SK-N-SH treated with all-trans-retinoic acid at 6 μM for 48 hours (cell line): ENCODE results near the gene OR52E1.

ENCODE experiments used
- ATAC-seq: fragments of 200-7000 bp; cut with Tn5 transposase; 3 replicates; pipeline ENCODE4 v1.9.1; 2020; ENCODE audit warnings: mild to moderate bottlenecking, moderate library complexity
- ARNTL ChIP-seq: fragments of 450-650 bp; formaldehyde crosslinking; IDR thresholded peaks from 2 replicates; pipeline ENCODE4 v1.5.0; 2020; ENCODE audit warnings: low read depth, mild to moderate bottlenecking, moderate library complexity, borderline replicate concordance
- BACH2 ChIP-seq: fragments of 250-450 bp; sonication (Bioruptor Pico); IDR thresholded peaks from 2 replicates; pipeline ENCODE4 v1.9.0; 2021; ENCODE audit warnings: mild to moderate bottlenecking, borderline replicate concordance
- CSDC2 ChIP-seq: fragments of 250-450 bp; sonication (Bioruptor Pico); IDR thresholded peaks from 2 replicates; pipeline ENCODE4 v1.5.0; 2020; ENCODE audit warnings: mild to moderate bottlenecking, moderate library complexity
- ESRRG ChIP-seq: fragments of 250-450 bp; sonication (Bioruptor Pico); IDR thresholded peaks from 2 replicates; pipeline ENCODE4 v1.6.1; 2021; ENCODE audit warnings: mild to moderate bottlenecking
- GLIS3 ChIP-seq: fragments of 250-450 bp; sonication (Bioruptor Pico); IDR thresholded peaks from 2 replicates; pipeline ENCODE4 v1.5.0; 2020; ENCODE audit warnings: mild to moderate bottlenecking, moderate library complexity
- ISL1 ChIP-seq: fragments of 250-450 bp; sonication (Bioruptor Pico); IDR thresholded peaks from 2 replicates; pipeline ENCODE4 v2.1.2; 2022; ENCODE audit warnings: mild to moderate bottlenecking, moderate library complexity
- PPARA ChIP-seq: fragments of 250-450 bp; sonication (Bioruptor Pico); IDR thresholded peaks from 2 replicates; pipeline ENCODE4 v1.5.0; 2020; ENCODE audit warnings: mild to moderate bottlenecking, borderline replicate concordance
- SNAI2 ChIP-seq: fragments of 250-450 bp; sonication (Bioruptor Pico); IDR thresholded peaks from 2 replicates; pipeline ENCODE4 v1.5.0; 2020; ENCODE audit warnings: mild to moderate bottlenecking, moderate library complexity
- TCF4 ChIP-seq: fragments of 250-450 bp; sonication (Bioruptor Pico); IDR thresholded peaks from 2 replicates; pipeline ENCODE4 v1.8.0; 2021; ENCODE audit warnings: mild to moderate bottlenecking, moderate library complexity, borderline replicate concordance
- TOX ChIP-seq: fragments of 250-450 bp; sonication (Bioruptor Pico); IDR thresholded peaks from 2 replicates; pipeline ENCODE4 v1.8.0; 2021; ENCODE audit warnings: mild to moderate bottlenecking, moderate library complexity, borderline replicate concordance
- ZC3H10 ChIP-seq: fragments of 250-450 bp; sonication (Bioruptor Pico); IDR thresholded peaks from 2 replicates; pipeline ENCODE4 v1.5.1; 2021; ENCODE audit warnings: mild to moderate bottlenecking, moderate library complexity
- ZFP3 ChIP-seq: fragments of 250-450 bp; sonication (Bioruptor Pico); IDR thresholded peaks from 2 replicates; pipeline ENCODE4 v1.5.0; 2020; ENCODE audit warnings: mild to moderate bottlenecking, moderate library complexity
- ZFP30 ChIP-seq: fragments of 450-650 bp; formaldehyde crosslinking; IDR thresholded peaks from 2 replicates; pipeline ENCODE4 v1.5.0; 2022; ENCODE audit warnings: mild to moderate bottlenecking, moderate library complexity
- ZNF565 ChIP-seq: fragments of 450-650 bp; formaldehyde crosslinking; conservative IDR thresholded peaks from 2 replicates; pipeline ENCODE4 v1.5.0; 2020; ENCODE audit warnings: low read depth, mild to moderate bottlenecking, moderate library complexity
- ZNF70 ChIP-seq: fragments of 450-650 bp; formaldehyde crosslinking; IDR thresholded peaks from 2 replicates; pipeline ENCODE4 v1.5.0; 2020; ENCODE audit warnings: mild to moderate bottlenecking, moderate library complexity
- ZNF8 ChIP-seq: fragments of 450-650 bp; formaldehyde crosslinking; IDR thresholded peaks from 2 replicates; pipeline ENCODE4 v1.5.0; 2020; ENCODE audit warnings: mild to moderate bottlenecking, moderate library complexity
- TF ChIP-seq, protein P1 (sequence below): fragments of 250-450 bp; sonication (Bioruptor Pico); IDR thresholded peaks from 2 replicates; pipeline ENCODE4 v1.5.0; 2020; ENCODE audit warnings: mild to moderate bottlenecking, moderate library complexity
- TF ChIP-seq, protein P2 (sequence below): fragments of 250-450 bp; sonication (Bioruptor Pico); IDR thresholded peaks from 2 replicates; pipeline ENCODE4 v1.5.1; 2020; ENCODE audit warnings: low read depth, mild to moderate bottlenecking, moderate library complexity

The OR52E1 gene

DNA sequence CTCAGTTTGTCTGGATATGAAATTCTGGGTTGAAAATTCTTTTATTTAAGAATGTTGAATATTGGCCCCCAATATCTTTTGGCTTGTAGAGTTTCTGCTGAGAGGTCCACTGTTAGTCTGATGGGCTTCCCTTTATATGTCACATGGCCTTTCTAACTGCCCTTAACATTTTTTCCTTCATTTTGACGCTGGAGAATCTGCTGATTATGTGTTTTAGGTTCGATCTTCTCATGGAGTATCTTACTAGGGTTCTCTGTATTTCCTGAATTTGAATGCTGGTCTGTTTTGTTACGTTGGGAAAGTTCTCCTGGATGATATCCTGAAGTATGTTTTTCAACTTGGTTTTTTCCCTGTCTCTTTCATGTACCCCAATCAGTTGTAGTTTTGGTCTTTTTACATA, 46.0 kb downstream of the OR52E1 start:
- TF ChIP-seq ARNTL (CRISPR knock-in tag) (no peak), GLIS3 (CRISPR knock-in tag) (no peak), ZNF70 (CRISPR knock-in tag) (no peak), TCF4 (CRISPR knock-in tag) (no peak), ISL1 (CRISPR knock-in tag) (no peak), ZC3H10 (CRISPR knock-in tag) (no peak), TOX (CRISPR knock-in tag) (no peak), ZFP30 (no peak), CSDC2 (CRISPR knock-in tag) (no peak), ZNF565 (CRISPR knock-in tag) (no peak), BACH2 (no peak), ESRRG (CRISPR knock-in tag) (no peak), ZFP3 (CRISPR knock-in tag) (no peak), PPARA (CRISPR knock-in tag) (no peak), SNAI2 (CRISPR knock-in tag) (no peak)
- TF ChIP-seq, protein P1, sequence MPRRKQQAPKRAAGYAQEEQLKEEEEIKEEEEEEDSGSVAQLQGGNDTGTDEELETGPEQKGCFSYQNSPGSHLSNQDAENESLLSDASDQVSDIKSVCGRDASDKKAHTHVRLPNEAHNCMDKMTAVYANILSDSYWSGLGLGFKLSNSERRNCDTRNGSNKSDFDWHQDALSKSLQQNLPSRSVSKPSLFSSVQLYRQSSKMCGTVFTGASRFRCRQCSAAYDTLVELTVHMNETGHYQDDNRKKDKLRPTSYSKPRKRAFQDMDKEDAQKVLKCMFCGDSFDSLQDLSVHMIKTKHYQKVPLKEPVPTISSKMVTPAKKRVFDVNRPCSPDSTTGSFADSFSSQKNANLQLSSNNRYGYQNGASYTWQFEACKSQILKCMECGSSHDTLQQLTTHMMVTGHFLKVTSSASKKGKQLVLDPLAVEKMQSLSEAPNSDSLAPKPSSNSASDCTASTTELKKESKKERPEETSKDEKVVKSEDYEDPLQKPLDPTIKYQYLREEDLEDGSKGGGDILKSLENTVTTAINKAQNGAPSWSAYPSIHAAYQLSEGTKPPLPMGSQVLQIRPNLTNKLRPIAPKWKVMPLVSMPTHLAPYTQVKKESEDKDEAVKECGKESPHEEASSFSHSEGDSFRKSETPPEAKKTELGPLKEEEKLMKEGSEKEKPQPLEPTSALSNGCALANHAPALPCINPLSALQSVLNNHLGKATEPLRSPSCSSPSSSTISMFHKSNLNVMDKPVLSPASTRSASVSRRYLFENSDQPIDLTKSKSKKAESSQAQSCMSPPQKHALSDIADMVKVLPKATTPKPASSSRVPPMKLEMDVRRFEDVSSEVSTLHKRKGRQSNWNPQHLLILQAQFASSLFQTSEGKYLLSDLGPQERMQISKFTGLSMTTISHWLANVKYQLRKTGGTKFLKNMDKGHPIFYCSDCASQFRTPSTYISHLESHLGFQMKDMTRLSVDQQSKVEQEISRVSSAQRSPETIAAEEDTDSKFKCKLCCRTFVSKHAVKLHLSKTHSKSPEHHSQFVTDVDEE (CRISPR knock-in tag) = no peak
- TF ChIP-seq, protein P2, sequence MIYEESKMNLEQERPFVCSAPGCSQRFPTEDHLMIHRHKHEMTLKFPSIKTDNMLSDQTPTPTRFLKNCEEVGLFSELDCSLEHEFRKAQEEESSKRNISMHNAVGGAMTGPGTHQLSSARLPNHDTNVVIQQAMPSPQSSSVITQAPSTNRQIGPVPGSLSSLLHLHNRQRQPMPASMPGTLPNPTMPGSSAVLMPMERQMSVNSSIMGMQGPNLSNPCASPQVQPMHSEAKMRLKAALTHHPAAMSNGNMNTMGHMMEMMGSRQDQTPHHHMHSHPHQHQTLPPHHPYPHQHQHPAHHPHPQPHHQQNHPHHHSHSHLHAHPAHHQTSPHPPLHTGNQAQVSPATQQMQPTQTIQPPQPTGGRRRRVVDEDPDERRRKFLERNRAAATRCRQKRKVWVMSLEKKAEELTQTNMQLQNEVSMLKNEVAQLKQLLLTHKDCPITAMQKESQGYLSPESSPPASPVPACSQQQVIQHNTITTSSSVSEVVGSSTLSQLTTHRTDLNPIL (CRISPR knock-in tag) = no peak
- ATAC-seq = no peak

DNA sequence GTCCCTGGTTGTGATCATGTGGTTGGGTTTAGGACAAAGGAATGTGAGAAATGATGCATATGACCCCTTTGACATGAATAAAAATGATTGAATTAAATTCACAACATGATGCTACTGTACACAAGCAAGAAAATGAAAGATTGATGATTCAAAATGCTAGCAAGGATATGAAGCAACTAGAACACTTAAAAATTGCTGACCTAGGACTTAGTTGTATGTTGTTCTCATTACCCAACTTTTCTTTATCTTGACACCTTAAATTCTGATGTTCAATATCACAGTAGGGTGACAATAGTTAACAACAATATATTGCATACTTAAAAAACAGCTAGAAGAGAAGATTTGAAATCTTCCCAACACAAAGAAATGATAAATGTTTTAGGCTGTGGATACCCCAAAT, 48.2 kb downstream of the OR52E1 start:
- ATAC-seq = no peak
- TF ChIP-seq, protein P1 (CRISPR knock-in tag) = no peak
- no peak for TF ChIP-seq TCF4 (CRISPR knock-in tag)
- TF ChIP-seq, all 23 proteins: peak for 0

DNA sequence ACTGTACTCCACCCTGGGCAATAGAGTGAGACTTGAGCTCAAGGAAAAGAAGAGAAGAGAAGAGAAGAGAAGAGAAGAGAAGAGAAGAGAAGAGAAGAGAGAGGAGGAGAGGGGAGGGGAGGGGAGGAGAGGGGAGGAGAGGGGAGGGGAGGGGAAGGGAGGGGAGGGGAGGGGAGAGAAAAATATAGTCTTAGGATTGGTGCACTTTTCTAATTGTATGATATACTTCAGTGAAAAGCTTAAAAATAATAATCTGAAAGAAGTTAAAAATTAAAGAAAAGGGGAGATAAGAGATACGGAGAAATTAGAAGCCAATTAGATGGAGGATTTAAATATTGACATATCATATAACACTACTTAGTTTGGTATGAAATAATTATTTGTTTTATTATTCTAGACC, 49.5 kb downstream of the OR52E1 start:
- no peak for ATAC-seq
- TF ChIP-seq ZNF8 (CRISPR knock-in tag) = no peak
- TF ChIP-seq ZFP30 = no peak
